ENCODE results near the gene SDF4.

GRCh38 chr1:1181938-1182410 is 49.8 kb downstream of the SDF4 start:
- TF ChIP-seq EZH2phosphoT487 (IDR thresholded peaks at IDR 0.05; ENCODE audit: insufficient read depth, low read depth) = no peak
- no peak for TF ChIP-seq EZH2 (IDR thresholded peaks at IDR 0.05; ENCODE audit: insufficient read depth, poor library complexity, severe bottlenecking)

Data from GM23248 (cell line).